ENCODE measurements around the gene HEYL.
A peak's percentile ranks its signal among the peaks of the same experiment; 100 is the strongest.

HEYL gene

GRCh38 chr1:39663559-39663958 is 24.1 kb upstream of the HEYL start:
- DNase-seq, result no peak

GRCh38 chr1:39662861-39663260 is 23.4 kb upstream of the HEYL start:
- DNase-seq, result no peak

- no peak for DNase-seq
Measured at GRCh38 chr1:39659538-39659937, 20.1 kb upstream of the HEYL start.

GRCh38 chr1:39659110-39659509 is 19.7 kb upstream of the HEYL start:
- DNase-seq, result no peak

GRCh38 chr1:39657923-39658485 is 18.6 kb upstream of the HEYL start:
- peak; percentile 100 for DNase-seq

- no peak for DNase-seq
Measured at GRCh38 chr1:39657402-39657801, 18.0 kb upstream of the HEYL start.

GRCh38 chr1:39656391-39656790 is 16.9 kb upstream of the HEYL start:
- no peak for DNase-seq

GRCh38 chr1:39655578-39656268 is 16.3 kb upstream of the HEYL start:
- no peak for DNase-seq

GRCh38 chr1:39654291-39654690 is 14.8 kb upstream of the HEYL start:
- no peak for DNase-seq

GRCh38 chr1:39653546-39654031 is 14.1 kb upstream of the HEYL start:
- peak; percentile 100 for DNase-seq

- no peak for DNase-seq
Measured at GRCh38 chr1:39652554-39652953, 13.1 kb upstream of the HEYL start.

- no peak for DNase-seq
Measured at GRCh38 chr1:39652105-39652504, 12.7 kb upstream of the HEYL start.

- DNase-seq, result no peak
Measured at GRCh38 chr1:39650431-39650830, 11.0 kb upstream of the HEYL start.

- DNase-seq, result no peak
Measured at GRCh38 chr1:39649636-39650185, 10.3 kb upstream of the HEYL start.

- no peak for DNase-seq
Measured at GRCh38 chr1:39648496-39648895, 9.1 kb upstream of the HEYL start.

GRCh38 chr1:39647247-39647646 is 7.8 kb upstream of the HEYL start:
- no peak for DNase-seq

GRCh38 chr1:39646232-39647081 is 7.0 kb upstream of the HEYL start:
- no peak for DNase-seq

GRCh38 chr1:39645411-39646043 is 6.1 kb upstream of the HEYL start:
- no peak for DNase-seq

GRCh38 chr1:39643705-39644104 is 4.3 kb upstream of the HEYL start:
- no peak for DNase-seq

GRCh38 chr1:39642796-39643195 is 3.4 kb upstream of the HEYL start:
- no peak for DNase-seq

GRCh38 chr1:39640861-39641260 is 1.4 kb upstream of the HEYL start:
- DNase-seq, result no peak

- no peak for DNase-seq
Measured at GRCh38 chr1:39638965-39639304, 508 bp downstream of the HEYL start.

- DNase-seq, result no peak
Measured at GRCh38 chr1:39637361-39637760, 2.1 kb downstream of the HEYL start.

Data from NCI-H2107 (cell line).